Neural crest cell (in vitro differentiated cells): ENCODE results near the gene CTAG1B. TPM values are rescaled to one million over a fixed set of nuclear protein-coding genes. Genes with fewer than 3 reads are reported as not detected.
"Not testable (repeated sequence)": the region's sequence is repeated elsewhere in the genome, so short reads cannot be mapped to it uniquely, and the experiment has no call there.

Source experiments
- DNase-seq: peaks from one replicate; pipeline ENCODE4 v3.0.0; 2021; ENCODE audit warnings: low read depth, mixed read lengths, low spot score
- H3K27ac Mint-ChIP-seq: one replicate; pipeline ENCODE4 v1.8.0; 2021; ENCODE audit warnings: mild to moderate bottlenecking, mixed read lengths; ENCODE audit not compliant: unreplicated experiment
- H3K27me3 Mint-ChIP-seq: 2 replicates; pipeline ENCODE4 v1.8.0; 2021; ENCODE audit warnings: low read depth, mild to moderate bottlenecking, mixed read lengths
- H3K36me3 Mint-ChIP-seq: 2 replicates; pipeline ENCODE4 v1.8.0; 2021; ENCODE audit warnings: low read depth, mild to moderate bottlenecking, mixed read lengths
- H3K4me1 Mint-ChIP-seq: 2 replicates; pipeline ENCODE4 v1.8.0; 2021; ENCODE audit warnings: mixed read lengths
- H3K4me3 Mint-ChIP-seq: one replicate; pipeline ENCODE4 v1.8.0; 2021; ENCODE audit warnings: mild to moderate bottlenecking, mixed read lengths
- H3K9me3 Mint-ChIP-seq: 2 replicates; pipeline ENCODE4 v1.8.0; 2021; ENCODE audit warnings: mixed read lengths
- long read RNA-seq: library from polyadenylated mRNA; unstranded; transcript quantifications from one replicate; pipeline ENCODE4 v2.0.0, GENCODE V29; 2020
- total RNA-seq: library from RNA; stranded (reverse); gene quantifications from 2 replicates; pipeline ENCODE4 v1.2.1, GENCODE V29; 2021
- TF ChIP-seq, protein P1 (sequence below): fragments of 200-600 bp; sonication (generic); conservative IDR thresholded peaks from 2 replicates; pipeline ENCODE4 v1.5.0; 2021; ENCODE audit warnings: antibody characterized with exemption, mild to moderate bottlenecking

Gene CTAG1B
- not detected in 2 replicates for total RNA-seq
- long read RNA-seq: 0 reads

DNA sequence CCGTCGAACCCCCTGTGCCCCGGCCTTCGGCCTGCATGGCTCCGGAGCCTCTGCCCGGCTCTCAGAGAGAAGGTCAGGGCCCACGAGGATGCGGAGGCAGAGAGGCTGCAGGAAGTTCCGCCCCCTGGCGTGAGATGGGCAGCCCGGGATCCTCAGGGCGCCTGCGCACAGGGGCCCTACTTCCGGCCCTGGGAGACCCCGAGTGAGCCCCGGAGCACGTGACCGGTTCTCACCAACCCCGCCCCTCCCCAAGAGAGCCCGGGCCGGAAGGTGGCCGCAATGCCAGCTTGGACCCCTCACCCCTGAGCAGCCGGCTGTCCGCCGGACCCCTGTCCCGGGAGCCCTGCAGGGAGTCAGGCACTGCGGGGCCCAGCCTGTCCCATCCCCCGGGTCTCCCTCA, at the start of gene CTAG1B:
Gene CTAG1B (minus strand): TSS at position 101 of the 400 bp plus-strand sequence. CDS start 64 bp downstream, at position 37.
- H3K36me3 Mint-ChIP-seq, H3K27me3 Mint-ChIP-seq, DNase-seq, H3K4me3 Mint-ChIP-seq, H3K4me1 Mint-ChIP-seq, H3K27ac Mint-ChIP-seq, H3K9me3 Mint-ChIP-seq: not testable (repeated sequence)

DNA sequence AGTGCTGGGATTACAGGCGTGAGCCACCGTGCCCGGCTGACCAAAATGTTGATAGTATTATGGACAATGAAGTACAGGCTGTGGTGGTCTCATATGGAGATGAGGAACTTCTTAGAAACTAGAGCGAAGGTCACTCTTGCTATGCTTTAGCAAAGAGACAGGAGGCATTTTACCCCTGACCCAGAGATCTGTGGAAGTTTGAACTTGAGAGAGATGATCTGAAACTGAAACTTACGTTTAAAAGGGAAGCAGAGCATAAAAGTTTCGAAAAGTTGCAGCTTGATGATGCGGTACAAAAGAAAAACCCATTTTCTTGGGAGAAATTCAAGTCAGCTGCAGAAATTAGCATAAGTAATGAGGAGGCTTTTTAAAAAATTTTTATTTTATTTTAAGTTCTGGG, 42.8 kb upstream of the CTAG1B start:
- TF ChIP-seq, protein P1, sequence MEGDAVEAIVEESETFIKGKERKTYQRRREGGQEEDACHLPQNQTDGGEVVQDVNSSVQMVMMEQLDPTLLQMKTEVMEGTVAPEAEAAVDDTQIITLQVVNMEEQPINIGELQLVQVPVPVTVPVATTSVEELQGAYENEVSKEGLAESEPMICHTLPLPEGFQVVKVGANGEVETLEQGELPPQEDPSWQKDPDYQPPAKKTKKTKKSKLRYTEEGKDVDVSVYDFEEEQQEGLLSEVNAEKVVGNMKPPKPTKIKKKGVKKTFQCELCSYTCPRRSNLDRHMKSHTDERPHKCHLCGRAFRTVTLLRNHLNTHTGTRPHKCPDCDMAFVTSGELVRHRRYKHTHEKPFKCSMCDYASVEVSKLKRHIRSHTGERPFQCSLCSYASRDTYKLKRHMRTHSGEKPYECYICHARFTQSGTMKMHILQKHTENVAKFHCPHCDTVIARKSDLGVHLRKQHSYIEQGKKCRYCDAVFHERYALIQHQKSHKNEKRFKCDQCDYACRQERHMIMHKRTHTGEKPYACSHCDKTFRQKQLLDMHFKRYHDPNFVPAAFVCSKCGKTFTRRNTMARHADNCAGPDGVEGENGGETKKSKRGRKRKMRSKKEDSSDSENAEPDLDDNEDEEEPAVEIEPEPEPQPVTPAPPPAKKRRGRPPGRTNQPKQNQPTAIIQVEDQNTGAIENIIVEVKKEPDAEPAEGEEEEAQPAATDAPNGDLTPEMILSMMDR: no peak
- peaks cover 7% of the 10 kb centered on the region for H3K27me3 Mint-ChIP-seq
- no peak overlapping the region for H3K27ac Mint-ChIP-seq
- no peak for DNase-seq
- H3K9me3 Mint-ChIP-seq: peaks cover 18% of the 10 kb centered on the region
- H3K36me3 Mint-ChIP-seq: peaks cover 3% of the 10 kb centered on the region
- H3K4me3 Mint-ChIP-seq: no peak overlapping the region
- no peaks in the 10 kb centered on the region for H3K4me1 Mint-ChIP-seq

DNA sequence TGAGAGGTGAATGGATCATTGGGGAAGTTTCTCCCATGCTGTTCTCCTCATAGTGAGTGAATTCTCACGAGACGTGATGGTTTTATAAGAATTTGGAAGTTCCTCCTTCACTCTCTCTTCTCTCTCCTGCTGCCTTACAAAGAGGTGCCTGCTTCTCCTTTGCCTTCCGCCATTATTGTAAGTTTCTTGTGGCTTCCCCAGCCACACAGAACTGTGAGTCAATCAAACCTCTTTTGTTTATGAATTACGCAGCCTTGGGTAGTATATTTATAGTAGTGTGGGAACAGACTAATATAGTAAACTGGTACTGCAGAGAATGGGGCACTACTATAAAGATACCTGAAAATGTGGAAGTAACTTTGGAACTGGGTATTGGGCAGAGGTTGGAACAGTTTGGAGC, 42.1 kb upstream of the CTAG1B start:
- Mint-ChIP-seq H3K27ac (no peak overlapping the region), H3K4me1 (no peaks in the 10 kb centered on the region), H3K9me3 (peaks cover 18% of the 10 kb centered on the region), H3K4me3 (no peak overlapping the region), H3K36me3 (peaks cover 3% of the 10 kb centered on the region), H3K27me3 (peaks cover 4% of the 10 kb centered on the region)
- no peak for DNase-seq
- TF ChIP-seq, protein P1: no peak

DNA sequence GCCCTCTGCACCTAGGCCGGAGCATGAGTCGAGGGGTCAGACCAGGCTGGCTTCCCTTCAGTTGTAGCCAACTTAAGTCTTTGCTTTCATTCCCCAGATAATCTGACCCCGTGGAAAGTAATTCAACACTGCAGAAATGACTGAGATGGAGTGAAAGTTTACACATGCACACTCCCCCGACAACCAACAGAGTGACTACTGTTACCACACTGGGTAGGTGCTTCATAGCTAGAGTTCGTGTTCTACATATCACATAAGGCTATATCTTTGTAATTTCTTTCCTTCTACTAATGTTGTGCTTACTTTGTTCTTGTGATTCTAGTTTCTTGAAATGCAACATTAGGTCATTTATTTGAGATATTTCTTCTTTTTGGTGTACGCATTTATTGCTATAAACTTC, 41.5 kb upstream of the CTAG1B start:
- peaks cover 3% of the 10 kb centered on the region for H3K36me3 Mint-ChIP-seq
- peaks cover 4% of the 10 kb centered on the region for H3K27me3 Mint-ChIP-seq
- H3K27ac Mint-ChIP-seq: no peak overlapping the region
- H3K4me1 Mint-ChIP-seq: no peaks in the 10 kb centered on the region
- H3K9me3 Mint-ChIP-seq: peaks cover 16% of the 10 kb centered on the region
- H3K4me3 Mint-ChIP-seq: no peak overlapping the region
- no peak for DNase-seq
- TF ChIP-seq, protein P1: no peak

DNA sequence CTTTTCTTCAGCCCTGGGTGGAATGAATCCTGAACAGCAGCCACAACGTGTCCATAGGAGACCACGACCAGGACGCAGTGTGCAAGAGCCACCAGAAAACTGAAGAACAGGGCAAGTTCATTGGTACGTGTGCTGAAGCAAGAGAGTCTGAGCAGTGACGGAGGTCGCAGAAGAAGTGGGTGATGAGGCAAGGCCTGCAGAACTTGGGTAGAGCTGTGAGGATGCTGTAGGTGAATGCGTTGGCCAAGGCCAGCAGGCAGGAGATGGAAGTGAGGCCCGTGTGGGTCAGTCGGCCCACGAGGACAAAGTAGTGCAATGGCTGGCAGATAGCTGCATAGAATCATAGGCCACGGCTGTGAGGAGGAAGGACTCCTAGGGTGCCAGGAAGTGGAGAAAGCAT, 39.9 kb upstream of the CTAG1B start:
- H3K36me3 Mint-ChIP-seq: peaks cover 3% of the 10 kb centered on the region
- no peak overlapping the region for H3K4me3 Mint-ChIP-seq
- no peak for DNase-seq
- H3K27me3 Mint-ChIP-seq: no peaks in the 10 kb centered on the region
- no peaks in the 10 kb centered on the region for H3K4me1 Mint-ChIP-seq
- peaks cover 8% of the 10 kb centered on the region for H3K9me3 Mint-ChIP-seq
- TF ChIP-seq, protein P1: no peak
- H3K27ac Mint-ChIP-seq: no peak overlapping the region

DNA sequence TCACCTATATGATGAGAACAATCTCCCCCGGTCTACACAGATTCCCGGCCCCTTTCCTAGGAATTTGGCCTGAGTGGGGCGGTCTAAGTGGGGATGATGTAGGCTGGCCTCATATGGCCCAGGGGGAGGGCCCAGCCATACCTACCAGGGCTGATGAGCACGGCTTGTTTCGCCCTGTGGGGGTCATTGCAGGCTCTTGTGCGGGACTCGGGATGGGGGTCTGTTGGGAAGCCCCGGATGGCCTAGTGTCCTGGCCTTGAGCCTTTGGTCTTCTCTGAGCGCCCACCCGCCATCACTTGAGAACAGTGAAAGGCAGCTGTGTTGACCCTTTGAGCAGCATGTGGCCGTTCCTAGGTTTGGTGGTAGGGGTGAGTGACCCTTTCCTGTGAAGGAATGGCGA, 39.1 kb upstream of the CTAG1B start:
- Mint-ChIP-seq H3K27ac (no peak overlapping the region), H3K4me3 (no peak overlapping the region), H3K27me3 (no peaks in the 10 kb centered on the region), H3K9me3 (peaks cover 2% of the 10 kb centered on the region), H3K4me1 (no peaks in the 10 kb centered on the region), H3K36me3 (peaks cover 3% of the 10 kb centered on the region)
- TF ChIP-seq, protein P1: no peak
- no peak for DNase-seq
